ENCODE results near the gene KRTAP1-3. TPM values are rescaled to one million over a fixed set of nuclear protein-coding genes. Genes with fewer than 3 reads are reported as not detected.
"Not testable (repeated sequence)": the region's sequence is repeated elsewhere in the genome, so short reads cannot be mapped to it uniquely, and the experiment has no call there.

KRTAP1-3 gene
- total RNA-seq, 1 donor from 2014 or later = not detected

DNA sequence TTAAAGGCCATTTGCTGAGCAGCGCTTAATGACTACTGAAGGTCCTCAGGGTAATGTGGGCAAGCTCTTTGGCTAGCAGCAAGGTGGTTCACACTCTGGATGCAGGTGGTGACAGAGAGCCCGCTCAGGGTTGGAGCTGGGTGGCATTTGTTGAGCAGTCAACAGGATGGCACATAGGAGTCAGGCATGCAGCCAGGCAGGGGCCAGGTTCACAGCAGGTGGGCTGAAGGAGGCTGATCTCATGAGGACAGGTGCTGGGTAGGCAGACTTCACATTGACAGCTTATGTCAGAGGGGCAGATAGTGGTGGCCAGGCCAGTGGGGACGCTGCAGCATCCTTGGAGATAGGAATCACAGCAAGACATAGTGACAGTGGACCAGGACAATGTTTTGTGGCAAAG, 30.3 kb downstream of the KRTAP1-3 start:
- no peak overlapping the region for H3K4me3 ChIP-seq
- intact Hi-C loops (cut with DNase I) = no loop called here
- no peak for DNase-seq (ENCODE audit: low spot score in 2 of 2)
- no peak overlapping the region for H3K27ac ChIP-seq
- no peaks in the 10 kb centered on the region for H3K36me3 ChIP-seq
- H3K9me3 ChIP-seq = no peaks in the 10 kb centered on the region
- H3K27me3 ChIP-seq = no peaks in the 10 kb centered on the region
- no peaks in the 10 kb centered on the region for H3K4me1 ChIP-seq
- TF ChIP-seq, protein P1, sequence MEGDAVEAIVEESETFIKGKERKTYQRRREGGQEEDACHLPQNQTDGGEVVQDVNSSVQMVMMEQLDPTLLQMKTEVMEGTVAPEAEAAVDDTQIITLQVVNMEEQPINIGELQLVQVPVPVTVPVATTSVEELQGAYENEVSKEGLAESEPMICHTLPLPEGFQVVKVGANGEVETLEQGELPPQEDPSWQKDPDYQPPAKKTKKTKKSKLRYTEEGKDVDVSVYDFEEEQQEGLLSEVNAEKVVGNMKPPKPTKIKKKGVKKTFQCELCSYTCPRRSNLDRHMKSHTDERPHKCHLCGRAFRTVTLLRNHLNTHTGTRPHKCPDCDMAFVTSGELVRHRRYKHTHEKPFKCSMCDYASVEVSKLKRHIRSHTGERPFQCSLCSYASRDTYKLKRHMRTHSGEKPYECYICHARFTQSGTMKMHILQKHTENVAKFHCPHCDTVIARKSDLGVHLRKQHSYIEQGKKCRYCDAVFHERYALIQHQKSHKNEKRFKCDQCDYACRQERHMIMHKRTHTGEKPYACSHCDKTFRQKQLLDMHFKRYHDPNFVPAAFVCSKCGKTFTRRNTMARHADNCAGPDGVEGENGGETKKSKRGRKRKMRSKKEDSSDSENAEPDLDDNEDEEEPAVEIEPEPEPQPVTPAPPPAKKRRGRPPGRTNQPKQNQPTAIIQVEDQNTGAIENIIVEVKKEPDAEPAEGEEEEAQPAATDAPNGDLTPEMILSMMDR (IDR thresholded peaks at IDR 0.05) = no peak

DNA sequence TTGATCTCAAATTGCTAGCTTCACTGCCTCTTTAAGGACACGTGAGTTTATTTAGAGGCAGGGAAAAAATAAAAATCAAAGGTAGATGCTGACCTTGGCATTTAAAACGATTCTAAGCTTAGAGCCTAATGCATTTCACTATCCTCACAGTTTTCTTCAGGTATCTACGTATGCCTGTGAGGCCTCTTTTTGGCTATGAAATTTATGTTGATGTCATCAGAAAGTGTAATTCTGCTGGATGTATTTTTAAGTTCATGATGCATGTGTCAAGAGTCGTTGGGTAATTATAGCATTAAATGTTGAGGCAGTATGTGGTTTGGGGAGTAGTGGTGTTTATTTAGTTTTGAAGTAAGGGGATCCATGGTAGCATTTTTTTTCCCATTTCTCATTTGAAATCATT, 30.7 kb downstream of the KRTAP1-3 start:
- intact Hi-C loops (cut with DNase I) = no loop called here
- TF ChIP-seq, protein P1 (IDR thresholded peaks at IDR 0.05) = no peak
- DNase-seq (ENCODE audit: low spot score in 2 of 2) = no peak
- no peaks in the 10 kb centered on the region for H3K36me3 ChIP-seq
- no peaks in the 10 kb centered on the region for H3K4me1 ChIP-seq
- H3K9me3 ChIP-seq = no peaks in the 10 kb centered on the region
- no peak overlapping the region for H3K27ac ChIP-seq
- no peak overlapping the region for H3K4me3 ChIP-seq
- no peaks in the 10 kb centered on the region for H3K27me3 ChIP-seq

DNA sequence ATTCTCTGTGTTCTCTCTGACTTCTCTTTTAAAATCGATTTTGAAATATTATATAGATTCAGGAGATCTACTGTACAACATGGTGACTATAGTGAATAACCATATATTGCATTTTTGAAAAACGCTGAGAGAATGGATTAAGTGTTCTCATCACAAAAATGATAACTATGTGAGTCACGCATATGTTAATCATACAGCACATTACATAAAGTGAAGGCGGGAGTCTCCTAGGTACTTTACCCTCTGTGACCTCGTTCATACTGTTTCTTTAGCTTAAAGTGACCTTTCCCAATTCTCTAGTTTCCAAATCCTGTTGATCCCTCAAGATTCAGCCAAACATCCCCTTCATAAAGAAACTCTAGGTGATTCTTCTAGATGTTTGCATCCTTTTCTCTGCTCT, 31.9 kb downstream of the KRTAP1-3 start:
- no peak overlapping the region for H3K27ac ChIP-seq
- intact Hi-C loops (cut with DNase I) = no loop called here
- H3K27me3 ChIP-seq = no peaks in the 10 kb centered on the region
- no peaks in the 10 kb centered on the region for H3K36me3 ChIP-seq
- DNase-seq (ENCODE audit: low spot score in 2 of 2) = no peak
- TF ChIP-seq, protein P1 (IDR thresholded peaks at IDR 0.05) = no peak
- H3K4me1 ChIP-seq = no peaks in the 10 kb centered on the region
- no peaks in the 10 kb centered on the region for H3K9me3 ChIP-seq
- no peak overlapping the region for H3K4me3 ChIP-seq

DNA sequence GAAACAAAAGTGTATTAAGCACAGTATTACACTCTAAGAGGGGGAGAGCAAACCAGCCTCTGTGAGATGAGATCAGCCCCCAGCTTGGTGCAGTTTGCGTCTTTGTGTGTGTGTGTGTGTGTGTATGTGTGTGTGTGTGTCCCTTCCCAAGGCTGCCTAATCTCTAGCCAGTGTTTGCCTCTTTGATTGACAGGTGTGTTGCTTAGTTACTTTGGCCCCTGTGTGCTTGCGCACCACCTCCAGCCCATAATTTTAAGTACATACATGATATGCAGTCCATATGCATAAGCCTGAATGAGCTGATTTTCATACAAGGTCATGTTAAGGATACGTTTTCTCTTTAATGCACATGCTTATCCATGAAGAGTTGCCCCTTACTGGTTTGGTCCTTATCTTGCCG, 32.9 kb downstream of the KRTAP1-3 start:
- no peaks in the 10 kb centered on the region for H3K36me3 ChIP-seq
- H3K4me1 ChIP-seq = no peaks in the 10 kb centered on the region
- H3K27me3 ChIP-seq = no peaks in the 10 kb centered on the region
- intact Hi-C loops (cut with DNase I) = no loop called here
- TF ChIP-seq, protein P1 (IDR thresholded peaks at IDR 0.05) = no peak
- H3K4me3 ChIP-seq = no peak overlapping the region
- H3K9me3 ChIP-seq = no peaks in the 10 kb centered on the region
- H3K27ac ChIP-seq = no peak overlapping the region
- DNase-seq (ENCODE audit: low spot score in 2 of 2) = no peak

DNA sequence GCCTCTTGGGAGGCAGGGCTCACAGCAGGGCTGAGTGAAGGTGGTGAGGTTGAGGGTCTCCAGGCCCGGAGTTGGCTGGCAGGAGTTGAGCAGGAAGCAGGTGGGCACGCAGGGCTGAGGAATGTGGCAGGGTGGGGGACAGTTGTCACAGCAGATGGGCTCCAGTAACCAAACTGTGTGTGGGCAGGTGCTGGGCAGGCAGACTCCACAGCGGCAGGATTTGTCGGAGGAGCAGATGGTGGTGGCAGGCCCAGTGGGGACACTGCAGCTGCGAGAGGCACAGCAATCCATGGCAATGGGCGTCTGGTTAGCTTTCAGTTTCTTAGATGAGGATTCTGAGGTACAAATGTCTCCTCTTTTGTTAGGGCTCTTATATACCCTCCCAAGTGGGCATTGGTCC, 35.1 kb downstream of the KRTAP1-3 start, which contains the start of gene KRTAP3-2:
KRTAP3-2 (minus strand) TSS at position 344 of the 400 bp plus-strand sequence; CDS start at position 291, 53 bp downstream.
- H3K4me3 ChIP-seq; intact Hi-C loops (cut with DNase I); DNase-seq (ENCODE audit: low spot score in 2 of 2); H3K36me3 ChIP-seq; H3K27ac ChIP-seq; H3K27me3 ChIP-seq; H3K9me3 ChIP-seq; H3K4me1 ChIP-seq: not testable (repeated sequence)

DNA sequence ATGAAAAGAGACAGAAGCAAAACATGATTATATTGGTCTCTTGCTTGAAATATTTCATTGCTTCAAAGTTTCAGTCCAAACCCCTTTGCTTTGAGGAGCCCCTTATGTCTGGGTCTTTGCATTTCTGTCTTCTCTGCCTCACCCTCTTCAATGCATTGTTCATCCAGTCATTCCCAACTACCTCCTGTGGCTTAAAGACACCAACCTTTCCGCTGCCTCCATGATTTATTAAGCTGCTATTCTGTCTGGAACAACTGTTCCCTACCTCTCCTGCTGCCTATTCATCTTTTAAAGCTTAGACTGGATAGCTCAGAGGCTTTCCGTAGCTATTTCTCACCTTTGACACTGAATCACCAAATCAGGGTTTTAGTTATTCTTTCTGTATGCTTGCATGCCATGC, 37.3 kb downstream of the KRTAP1-3 start:
- intact Hi-C loops (cut with DNase I) = no loop called here
- Histone ChIP-seq H3K4me1 (no peaks in the 10 kb centered on the region), H3K27ac (no peak overlapping the region), H3K4me3 (no peak overlapping the region), H3K27me3 (no peaks in the 10 kb centered on the region), H3K36me3 (no peaks in the 10 kb centered on the region), H3K9me3 (no peaks in the 10 kb centered on the region)
- TF ChIP-seq, protein P1 (IDR thresholded peaks at IDR 0.05) = no peak
- no peak for DNase-seq (ENCODE audit: low spot score in 2 of 2)
